Liver (tissue), 3 donors: ENCODE results near the gene TERT.

Experiments used
- CTCF ChIP-seq: fragments of 150-350 bp; IDR thresholded peaks from 2 replicates; pipeline ENCODE4 v1.5.1; 2017; ENCODE audit warnings: improper control_type of control experiment, low read depth, low read length; ENCODE audit not compliant: missing input control
- EGR1 ChIP-seq, 2 donors: IDR thresholded peaks; 2 replicates each; pipeline ENCODE4 v1.6.1; 2016 to 2018; ENCODE audit warnings: antibody characterized with exemption in 2 of 2, low read depth in 2 of 2
- YY1 ChIP-seq: IDR thresholded peaks from 2 replicates; pipeline ENCODE4 v1.6.1; 2016; ENCODE audit warnings: antibody characterized with exemption, mild to moderate bottlenecking
- donor health status: healthy.
- donor health status: healthy.

DNA sequence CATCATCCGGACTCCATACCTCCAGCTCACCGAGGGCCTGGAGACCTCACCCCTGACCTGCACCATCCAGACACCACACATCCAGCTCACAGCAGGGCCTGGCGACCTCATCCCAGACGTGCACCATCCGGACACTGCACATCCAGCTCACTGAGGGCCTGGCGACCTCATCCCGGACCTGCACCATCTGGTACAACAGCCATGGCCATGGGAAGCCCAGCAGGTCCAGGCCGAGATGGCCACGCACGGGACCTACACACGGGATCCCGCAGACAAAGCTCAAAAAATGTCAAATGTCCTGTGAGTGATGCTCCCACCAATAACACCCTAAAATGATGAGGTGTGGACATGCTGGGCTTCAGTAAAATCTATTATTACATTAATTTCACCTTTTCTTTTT is 9.7 kb downstream of the TERT start:
- TF ChIP-seq CTCF (no peak), EGR1 (IDR thresholded peaks at IDR 0.05; ENCODE audit: low read depth in 2 of 2) (no peak), YY1 (no peak)
